Ovary (tissue), 9 donors: Measurements from ENCODE around the gene CEMIP. TPM values are rescaled to one million over a fixed set of nuclear protein-coding genes. Genes with fewer than 3 reads are reported as not detected.
A peak's percentile ranks its signal among the peaks of the same experiment; 100 is the strongest.

ENCODE experiments used
- DNase-seq, 5 donors: peaks; one replicate each; pipeline ENCODE4 v3.0.0-alpha.2; 2019 to 2020
- H3K27ac ChIP-seq, 2 donors: fragments of 200-600 bp; one replicate each; pipeline versions ENCODE4 v1.5.1 to v1.8.0; 2019 to 2022
- H3K27me3 ChIP-seq: fragments of 200-600 bp; one replicate; pipeline ENCODE4 v1.8.0; 2022
- H3K36me3 ChIP-seq: fragments of 200-600 bp; sonication (generic); one replicate; pipeline ENCODE4 v1.5.1; 2019
- H3K4me1 ChIP-seq: one replicate; pipeline ENCODE4 v1.8.1; 2013; ENCODE audit warnings: mild to moderate bottlenecking, moderate library complexity; ENCODE audit not compliant: insufficient read depth
- H3K4me3 ChIP-seq: fragments of 200-600 bp; sonication (generic); one replicate; pipeline ENCODE4 v1.5.1; 2017
- H3K9me3 ChIP-seq, 2 donors: fragments of 200-600 bp in 1 of 2; sonication (generic) in 1 of 2; one replicate each; pipeline versions ENCODE4 v1.5.1 to v1.8.1; 2013 to 2019; ENCODE audit warnings: mild to moderate bottlenecking in 1 of 2, moderate library complexity in 1 of 2
- EP300 ChIP-seq: sonication (generic); formaldehyde crosslinking; IDR thresholded peaks from one replicate; pipeline ENCODE4 v1.6.1; 2017; ENCODE audit warnings: antibody characterized with exemption
- POLR2A ChIP-seq: fragments of 450-650 bp; IDR thresholded peaks from one replicate; pipeline ENCODE4 v1.6.1; 2017; ENCODE audit warnings: antibody characterized with exemption, mild to moderate bottlenecking, moderate library complexity
- WGBS, 3 donors: extraction: QIAGEN DNeasy Blood & Tissue Kit in 1 of 3; methylation state at CpG; one replicate each; pipeline versions ENCODE4 v1.1.5 to v1.1.7; 2013 to 2017; 5-methylcytosine and 5-hydroxymethylcytosine counted together
- intact Hi-C, 4 donors: fragments of 100-400 bp; cut with DNase I; formaldehyde crosslinking; loops; one replicate each; pipeline versions ENCODE4 v1.11.0 to v1.15.1; 2022 to 2023
- microRNA counts: library from miRNA; unstranded; fragments of <30 nt; microRNA quantifications from one replicate; lab custom pipeline; 2016
- microRNA-seq, 3 donors: library from miRNA; unstranded; fragments of <30 nt; microRNA quantifications; one replicate each; pipeline versions ENCODE4 to v1.2.0, GENCODE V29; 2019 to 2020
- polyA plus RNA-seq, 2 donors: library from polyadenylated mRNA; stranded (reverse); fragments of 200-250 nt in 1 of 2; fragments of 350-450 nt in 1 of 2; fragmentation: Illumina TruSeq in 1 of 2; extraction: RNeasy Lipid Tissue Mini Kit (QIAGEN cat#74804) in 1 of 2; gene quantifications; one replicate each; pipeline ENCODE4 v1.2.3, GENCODE V29; 2013 to 2014
- small RNA-seq: library from RNA; depleted of rRNA; stranded (forward); fragments of <200 nt; gene quantifications from one replicate; pipeline ENCODE3, GENCODE V24; 2016
- total RNA-seq, 7 donors: library from RNA; depleted of rRNA in 2 of 7; stranded (reverse); fragments of >200 nt in 2 of 7; fragmentation: NEBNext Ultra II Directional in 3 of 7; extraction: Animal tissue kit (Norgen Biotek cat#: 25700) in 3 of 7; gene quantifications; one replicate each; pipeline versions ENCODE4 v1.1.0 to v1.2.4, GENCODE V29; 2016 to 2023
- TF ChIP-seq, protein P1 (sequence below), 3 donors: fragments of 450-650 bp in 2 of 3; fragments of 200-600 bp in 1 of 3; IDR thresholded peaks; one replicate each; pipeline versions ENCODE4 v1.5.1 to v1.8.0; 2016 to 2022; ENCODE audit warnings: antibody characterized with exemption in 3 of 3, mild to moderate bottlenecking in 1 of 3
- donor health status: DM: no; HTN: no; CAD: no; lungs with moderate emphysema.
- donor health status: DM: no; HTN: no; CAD: no.
- donor health status: Bipolar disorder and iron deficiency.
- donor health status: DM: yes; HTN: yes; CAD: no.
- donor health status: DM: no; HTN: no; CAD: no.
- donor health status: DM: yes; HTN: yes; CAD: no.

The CEMIP gene
- total and polyA plus RNA-seq, 9 donors: 2.2 to 12.3 (median 4.7) TPM

DNA sequence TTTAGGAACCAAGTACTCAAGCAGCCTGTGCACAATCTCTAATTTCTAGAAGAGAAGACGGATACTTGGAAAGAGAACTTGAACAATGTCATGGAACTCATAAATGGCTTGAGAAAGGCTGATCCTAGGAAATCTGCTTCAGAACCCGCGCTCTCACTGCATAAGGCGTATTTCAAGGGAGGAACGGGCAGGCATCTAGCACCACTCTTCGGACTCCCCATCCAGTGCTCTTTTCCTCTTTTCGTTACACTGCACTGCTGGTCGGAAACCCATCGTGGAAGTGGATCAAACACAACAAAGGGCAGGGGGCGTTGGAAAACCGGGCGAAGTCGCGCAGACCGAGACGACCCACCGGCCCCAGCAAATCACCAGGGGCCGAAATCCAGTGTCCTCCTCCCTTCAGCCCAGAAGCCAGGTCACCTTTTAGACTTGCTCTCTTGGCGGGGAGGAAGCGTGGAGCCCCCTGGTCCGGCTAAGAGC is 221.0 kb downstream of the CEMIP start:
- Histone ChIP-seq H3K27ac (peak overlapping the region; percentile 93 to 96), H3K4me3 (peak overlapping the region; percentile 59), H3K9me3 (no peaks in the 10 kb centered on the region), H3K27me3 (no peaks in the 10 kb centered on the region), H3K36me3 (no peaks in the 10 kb centered on the region), H3K4me1 (peaks cover 10% of the 10 kb centered on the region)
- DNase-seq: no peak
- intact Hi-C loops: no loop called here
- TF ChIP-seq EP300 (no peak), POLR2A (no peak)
- TF ChIP-seq, protein P1, sequence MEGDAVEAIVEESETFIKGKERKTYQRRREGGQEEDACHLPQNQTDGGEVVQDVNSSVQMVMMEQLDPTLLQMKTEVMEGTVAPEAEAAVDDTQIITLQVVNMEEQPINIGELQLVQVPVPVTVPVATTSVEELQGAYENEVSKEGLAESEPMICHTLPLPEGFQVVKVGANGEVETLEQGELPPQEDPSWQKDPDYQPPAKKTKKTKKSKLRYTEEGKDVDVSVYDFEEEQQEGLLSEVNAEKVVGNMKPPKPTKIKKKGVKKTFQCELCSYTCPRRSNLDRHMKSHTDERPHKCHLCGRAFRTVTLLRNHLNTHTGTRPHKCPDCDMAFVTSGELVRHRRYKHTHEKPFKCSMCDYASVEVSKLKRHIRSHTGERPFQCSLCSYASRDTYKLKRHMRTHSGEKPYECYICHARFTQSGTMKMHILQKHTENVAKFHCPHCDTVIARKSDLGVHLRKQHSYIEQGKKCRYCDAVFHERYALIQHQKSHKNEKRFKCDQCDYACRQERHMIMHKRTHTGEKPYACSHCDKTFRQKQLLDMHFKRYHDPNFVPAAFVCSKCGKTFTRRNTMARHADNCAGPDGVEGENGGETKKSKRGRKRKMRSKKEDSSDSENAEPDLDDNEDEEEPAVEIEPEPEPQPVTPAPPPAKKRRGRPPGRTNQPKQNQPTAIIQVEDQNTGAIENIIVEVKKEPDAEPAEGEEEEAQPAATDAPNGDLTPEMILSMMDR (IDR thresholded peaks at IDR 0.05): no peak
- WGBS, 3 donors: 4 to 7% (median 4%) methylated on average over 21 of the region's 21 CpGs

DNA sequence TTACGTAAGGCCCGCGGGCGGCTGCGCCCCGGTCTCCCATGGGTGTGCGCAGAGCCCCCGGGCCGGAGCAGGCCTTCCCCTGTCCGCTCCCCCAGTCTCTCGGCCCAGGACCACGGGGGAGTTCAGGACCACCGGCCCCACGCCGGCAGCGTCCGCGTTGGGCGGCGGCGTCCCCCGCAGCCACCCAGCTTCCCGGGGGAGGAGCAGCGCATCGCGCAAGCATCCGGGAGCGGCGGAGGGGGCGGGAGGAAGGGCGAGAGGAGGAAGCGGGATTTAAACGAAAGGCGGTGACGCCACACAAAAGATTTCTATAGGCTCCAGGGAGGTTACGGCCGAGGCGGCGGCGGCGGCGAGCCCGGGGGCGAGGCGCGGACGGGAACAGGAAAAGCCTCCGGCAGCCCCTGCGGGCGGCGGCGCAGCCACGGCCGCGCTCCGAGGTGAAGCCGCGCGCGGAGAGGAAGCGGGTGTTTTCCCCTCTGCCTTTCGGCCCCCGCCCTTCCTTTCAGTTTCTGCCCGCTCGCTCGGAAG is 221.5 kb downstream of the CEMIP start, which contains the start of gene TLNRD1:
TLNRD1 (plus strand) TSS at position 300 of the 528 bp plus-strand sequence. CDS start 1,349 bp downstream, outside the sequence.
- peak; percentile 83 to 87 (median 85) for DNase-seq
- TF ChIP-seq POLR2A: peak; percentile 81
- TF ChIP-seq, protein P1 (IDR thresholded peaks at IDR 0.05): no peak
- WGBS, 3 donors: 0% methylated on average over 45 to 66 of the region's 66 CpGs
- peak within 1 kb of the TSS; percentile 59 for H3K4me3 ChIP-seq
- H3K27me3 ChIP-seq: no peaks in the 10 kb centered on the region
- peaks cover 10% of the 10 kb centered on the region for H3K4me1 ChIP-seq
- no peaks in the 10 kb centered on the region for H3K9me3 ChIP-seq
- no peaks in the 10 kb centered on the region for H3K36me3 ChIP-seq
- H3K27ac ChIP-seq: peak within 1 kb of the TSS; percentile 93 to 96
- intact Hi-C loops: no loop called here

MicroRNAs encoded within 50 kb of the gene (microRNA counts, 767-probe panel; counts per million panel counts)
- microRNA hsa-miR-549 (lab: Ali Mortazavi, UCI): 530 counts per million, percentile 78 among the panel's probes with 10 or more counts

Small RNAs within 50 kb of the gene (microRNA-seq; reads per million reads assigned to microRNA genes)
- gene MIR4514 (0 reads per million in 3 donors), gene MIR549A (0 to 0.36 (median 0) reads per million in 3 donors)

Small RNAs within 50 kb of the gene (small RNA-seq; reads per million reads assigned to genes)
- gene MIR4514: not detected
- gene MIR549A: not detected

Other genes with a start within 250 kb of the CEMIP start
- gene ABHD17C, start 84.1 kb upstream of the CEMIP start, total RNA-seq: 1 to 10 TPM; 1.2 to 5.5 (median 3.6) TPM
- 1 to 10 TPM; 2.1 to 5.6 TPM for gene ABHD17C, start 84.1 kb upstream of the CEMIP start, polyA plus RNA-seq
- gene MESD, start 210.4 kb downstream of the CEMIP start, total RNA-seq: 10 to 100 TPM; 20.7 to 34.2 (median 29.3) TPM
- 10 to 100 TPM; 18.0 to 34.8 TPM for gene MESD, start 210.4 kb downstream of the CEMIP start, polyA plus RNA-seq
- 10 to 100 TPM in 5 of 7 donors, 1 to 10 TPM in 2; 8.6 to 15.2 (median 10.4) TPM for gene TLNRD1, start 221.6 kb downstream of the CEMIP start, total RNA-seq
- gene TLNRD1, start 221.6 kb downstream of the CEMIP start, polyA plus RNA-seq: 1 to 10 TPM; 4.2 to 4.8 TPM